PC-9 (cell line): Measurements from ENCODE around the gene TMEM267. TPM values are rescaled to one million over a fixed set of nuclear protein-coding genes. Genes with fewer than 3 reads are reported as not detected.

Experiments used
- BruUV-seq: library from RNA; stranded (reverse); fragments of 400-500 nt; replicated peaks from 2 replicates; lab custom pipeline; 2021; lab: Mats Ljungman, UMichigan
- CTCF ChIA-PET: fragments of 300-600 bp; sonication (Branson Sonifier 250); formaldehyde crosslinking; loops from one replicate; lab custom pipeline; 2022; ENCODE audit warnings: antibody characterized with exemption; lab: Charles Lee
- POLR2A ChIA-PET: fragments of 300-600 bp; sonication (Branson Sonifier 250); formaldehyde crosslinking; loops from one replicate; lab custom pipeline; 2022; ENCODE audit warnings: antibody characterized with exemption; ENCODE audit not compliant: unreplicated experiment; lab: Charles Lee
- DNase-seq, 2 experiments: peaks; one replicate each; pipeline versions ENCODE4 v3.0.0 to v3.0.0-alpha.2; 2015 to 2022; ENCODE audit warnings: mixed read lengths in 1 of 2
- H2AFZ ChIP-seq: fragments of 200-600 bp; sonication (generic); 2 replicates; pipeline ENCODE4 v1.8.1; 2017; ENCODE audit warnings: antibody characterized with exemption
- H3F3A ChIP-seq: fragments of 200-600 bp; sonication (generic); 2 replicates; pipeline ENCODE4 v1.8.1; 2017; ENCODE audit warnings: antibody characterized with exemption, mild to moderate bottlenecking, low read depth; ENCODE audit not compliant: insufficient read depth
- H3K27ac ChIP-seq: fragments of 200-600 bp; sonication (generic); 2 replicates; pipeline ENCODE4 v1.6.1; 2016; ENCODE audit warnings: mixed run types
- H3K27me3 ChIP-seq: fragments of 200-600 bp; sonication (generic); 2 replicates; pipeline ENCODE4 v1.6.1; 2016; ENCODE audit warnings: low read depth, mixed run types; ENCODE audit not compliant: insufficient read depth
- H3K36me3 ChIP-seq: fragments of 200-600 bp; sonication (generic); 2 replicates; pipeline ENCODE4 v1.6.1; 2016; ENCODE audit warnings: low read depth, mixed run types
- H3K4me1 ChIP-seq: fragments of 200-600 bp; sonication (generic); replicated peaks from 2 replicates; pipeline ENCODE4 v1.6.1; 2016; ENCODE audit warnings: mixed run types; ENCODE audit not compliant: insufficient read depth
- H3K4me2 ChIP-seq: fragments of 200-600 bp; sonication (generic); 2 replicates; pipeline ENCODE4 v1.6.1; 2017; ENCODE audit warnings: mixed run types
- H3K4me3 ChIP-seq: fragments of 200-600 bp; sonication (generic); 2 replicates; pipeline ENCODE4 v1.6.1; 2016; ENCODE audit warnings: mixed run types
- H3K79me2 ChIP-seq: fragments of 200-600 bp; sonication (generic); 2 replicates; pipeline ENCODE4 v1.6.1; 2017; ENCODE audit warnings: low read depth, mixed run types
- H3K9me2 ChIP-seq: fragments of 200-600 bp; sonication (generic); 2 replicates; pipeline ENCODE4 v1.8.1; 2017; ENCODE audit warnings: mild to moderate bottlenecking; ENCODE audit not compliant: insufficient read depth
- H3K9me3 ChIP-seq: fragments of 200-600 bp; sonication (generic); 2 replicates; pipeline ENCODE4 v1.8.1; 2016; ENCODE audit warnings: low read depth; ENCODE audit not compliant: insufficient read depth
- H4K20me1 ChIP-seq: fragments of 200-600 bp; sonication (generic); 2 replicates; pipeline ENCODE4 v1.8.1; 2017; ENCODE audit not compliant: insufficient read depth
- CTCF ChIP-seq: fragments of 200-600 bp; sonication (generic); conservative IDR thresholded peaks from 2 replicates; pipeline ENCODE4 v1.6.1; 2017; ENCODE audit warnings: mixed run types, antibody characterized with exemption, mild to moderate bottlenecking, moderate library complexity
- EZH2 ChIP-seq: fragments of 200-600 bp; sonication (generic); IDR thresholded peaks from 2 replicates; pipeline ENCODE4 v1.8.0; 2017; ENCODE audit warnings: antibody characterized with exemption, low read depth
- intact Hi-C: fragments of 100-400 bp; cut with micrococcal nuclease; formaldehyde crosslinking; loops from one replicate; pipeline ENCODE4 v1.10.0; 2022; ENCODE audit not compliant: unreplicated experiment
- total RNA-seq: library from RNA; stranded (reverse); gene quantifications from 2 replicates; pipeline ENCODE4 v1.2.3, GENCODE V29; 2021

The TMEM267 gene
- total RNA-seq, 1 experiment from 2014 or later, result 30.2 TPM

GRCh38 chr5:43401827-43402226 lies 81.8 kb downstream of the TMEM267 start:
- ChIA-PET POLR2A (no interaction called here), CTCF (no interaction called here)
- Histone ChIP-seq H2AFZ (no peak overlapping the region), H3K79me2 (no peaks in the 10 kb centered on the region), H3K9me2 (no peaks in the 10 kb centered on the region), H3K4me1 (peaks cover 10% of the 10 kb centered on the region; the same call in 1 of the 2 replicates), H3K4me3 (no peak overlapping the region), H3K4me2 (peak overlapping the region; percentile 67; the same call in 1 of the 2 replicates), H4K20me1 (no peaks in the 10 kb centered on the region), H3K9me3 (no peaks in the 10 kb centered on the region), H3K27me3 (no peaks in the 10 kb centered on the region), H3K27ac (no peak overlapping the region), H3F3A (0 out of 2 replicates have a peak, but pooled peaks cover 4% of the 10 kb centered on the region), H3K36me3 (no peaks in the 10 kb centered on the region)
- DNase-seq, result no peak
- intact Hi-C loops, result no loop called here
- TF ChIP-seq CTCF (peak; percentile 65), EZH2 (no peak)
- BruUV-seq, result no TSS peak

- TF ChIP-seq CTCF, result peak; percentile 75
- TF ChIP-seq EZH2, result no peak
- H3K27me3 ChIP-seq, result no peaks in the 10 kb centered on the region
- no peak overlapping the region for H3K4me3 ChIP-seq
- no peaks in the 10 kb centered on the region for H4K20me1 ChIP-seq
- no peak overlapping the region for H3K27ac ChIP-seq
- peaks cover 10% of the 10 kb centered on the region; the same call in 1 of the 2 replicates for H3K4me1 ChIP-seq
- no peaks in the 10 kb centered on the region for H3K79me2 ChIP-seq
- no peaks in the 10 kb centered on the region for H3K36me3 ChIP-seq
- ChIA-PET POLR2A (interaction anchor here (0.7 kb wide), 1 partner anchor 1622 kb away, joined by 11 read pairs; no protein-coding TSS in a partner anchor), CTCF (interaction anchor here (1.2 kb wide), 1 partner anchor 84 kb away, joined by 9 read pairs; the partner anchor contains the start of gene TMEM267)
- H3K9me2 ChIP-seq, result no peaks in the 10 kb centered on the region
- BruUV-seq, result no TSS peak
- H3F3A ChIP-seq, result 0 out of 2 replicates have a peak, but pooled peaks cover 4% of the 10 kb centered on the region
- no peak overlapping the region for H3K4me2 ChIP-seq
- DNase-seq, result no peak
- intact Hi-C loops, result no loop called here
- no peak overlapping the region for H2AFZ ChIP-seq
- H3K9me3 ChIP-seq, result no peaks in the 10 kb centered on the region
These were observed 83.6 kb downstream of the TMEM267 start for GRCh38 chr5:43400082-43400481.

GRCh38 chr5:43396762-43397304 lies 86.8 kb downstream of the TMEM267 start:
- no peaks in the 10 kb centered on the region for H3K79me2 ChIP-seq
- no peaks in the 10 kb centered on the region for H3K36me3 ChIP-seq
- H3K4me2 ChIP-seq, result 0 out of 2 replicates have a peak overlapping the region, but pooled peaks have one; percentile 1
- H3K4me1 ChIP-seq, result 0 out of 2 replicates have a peak, but pooled peaks cover under 1% of the 10 kb centered on the region
- H3F3A ChIP-seq, result 0 out of 2 replicates have a peak, but pooled peaks cover 4% of the 10 kb centered on the region
- H3K9me3 ChIP-seq, result no peaks in the 10 kb centered on the region
- intact Hi-C loops, result loop anchor here (1.0 to 10.0 kb wide), 3 partner anchors 36 to 208 kb away; partner anchors contain the start of genes NNT and TMEM267
- POLR2A ChIA-PET, result interaction anchor here (1.0 kb wide), 1 partner anchor 83 kb away, joined by 3 read pairs; no protein-coding TSS in a partner anchor
- H4K20me1 ChIP-seq, result no peaks in the 10 kb centered on the region
- no peaks in the 10 kb centered on the region for H3K9me2 ChIP-seq
- no peaks in the 10 kb centered on the region for H3K27me3 ChIP-seq
- no TSS peak for BruUV-seq
- no peak overlapping the region for H3K4me3 ChIP-seq
- CTCF ChIA-PET, result interaction anchor here (0.6 to 2.5 kb wide), 5 partner anchors 34 to 487 kb away, joined by 3 to 13 read pairs (median 4); partner anchors contain the start of gene TMEM267
- H3K27ac ChIP-seq, result no peak overlapping the region
- no peak overlapping the region for H2AFZ ChIP-seq
- TF ChIP-seq EZH2 (no peak), CTCF (no peak)
- DNase-seq, result peak in 1 of 2 experiments; percentile 71

Other genes with a start within 250 kb of the TMEM267 start
- 152 and 189 TPM in 2 replicates for gene HMGCS1, start 170.5 kb downstream of the TMEM267 start, total RNA-seq
- 2.2 and 4.3 TPM in 2 replicates for gene CCL28, start 71.5 kb downstream of the TMEM267 start, total RNA-seq
- gene C5orf34, start 31.3 kb upstream of the TMEM267 start, total RNA-seq, result 16.0 and 22.6 TPM in 2 replicates
- gene PAIP1, start 73.2 kb upstream of the TMEM267 start, total RNA-seq, result 183 and 191 TPM in 2 replicates
- 92.6 and 112 TPM in 2 replicates for gene NNT, start 119.3 kb upstream of the TMEM267 start, total RNA-seq